ENCODE results near the gene CLEC16A. TPM values are rescaled to one million over a fixed set of nuclear protein-coding genes. Genes with fewer than 3 reads are reported as not detected.

The CLEC16A gene
- total and polyA plus RNA-seq, 2 donors, result 10.9 to 19.9 TPM

DNA sequence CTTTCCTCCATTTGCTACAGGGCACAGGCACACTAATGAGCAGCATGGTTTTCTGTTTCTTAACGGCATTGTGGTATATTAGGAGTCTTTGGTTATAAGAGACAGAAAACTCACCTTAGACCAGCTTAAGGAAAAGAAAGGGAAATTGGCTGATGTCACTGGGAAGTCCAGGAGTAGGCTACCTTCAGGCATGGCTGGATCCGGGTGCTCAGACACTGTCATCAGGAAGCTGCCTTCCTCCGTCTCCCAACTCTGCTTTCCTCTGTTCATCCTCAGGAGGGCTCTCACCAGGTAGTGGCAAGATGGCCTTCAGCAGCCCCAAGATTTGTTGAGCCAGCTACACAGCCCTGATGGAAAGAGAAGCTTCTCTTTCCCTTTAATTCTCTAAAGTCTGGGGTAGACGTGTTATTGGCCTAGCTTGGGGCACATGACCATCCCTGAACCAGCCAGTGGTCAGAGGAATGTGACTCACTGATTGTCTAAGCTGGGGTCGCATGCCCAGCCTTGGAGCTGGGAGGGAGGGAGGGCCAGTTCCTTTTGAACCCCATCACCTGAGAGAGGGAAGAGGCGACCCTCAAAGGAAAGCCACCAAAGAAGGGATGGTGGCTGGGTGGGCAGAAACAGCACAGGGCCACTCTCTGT is 117.4 kb downstream of the CLEC16A start:
- no peaks in the 10 kb centered on the region for H3K36me3 ChIP-seq (ENCODE audit: insufficient read depth)
- no peak overlapping the region for H3K4me3 ChIP-seq (ENCODE audit: low read depth, low read length)
- no peak overlapping the region for H3K27ac ChIP-seq (ENCODE audit: low read depth)
- DNase-seq (ENCODE audit: extremely low spot score), result no peak
- WGBS, result 90% methylated on average over 6 of the region's 6 CpGs
- H3K4me1 ChIP-seq (ENCODE audit: insufficient read depth), result no peaks in the 10 kb centered on the region

DNA sequence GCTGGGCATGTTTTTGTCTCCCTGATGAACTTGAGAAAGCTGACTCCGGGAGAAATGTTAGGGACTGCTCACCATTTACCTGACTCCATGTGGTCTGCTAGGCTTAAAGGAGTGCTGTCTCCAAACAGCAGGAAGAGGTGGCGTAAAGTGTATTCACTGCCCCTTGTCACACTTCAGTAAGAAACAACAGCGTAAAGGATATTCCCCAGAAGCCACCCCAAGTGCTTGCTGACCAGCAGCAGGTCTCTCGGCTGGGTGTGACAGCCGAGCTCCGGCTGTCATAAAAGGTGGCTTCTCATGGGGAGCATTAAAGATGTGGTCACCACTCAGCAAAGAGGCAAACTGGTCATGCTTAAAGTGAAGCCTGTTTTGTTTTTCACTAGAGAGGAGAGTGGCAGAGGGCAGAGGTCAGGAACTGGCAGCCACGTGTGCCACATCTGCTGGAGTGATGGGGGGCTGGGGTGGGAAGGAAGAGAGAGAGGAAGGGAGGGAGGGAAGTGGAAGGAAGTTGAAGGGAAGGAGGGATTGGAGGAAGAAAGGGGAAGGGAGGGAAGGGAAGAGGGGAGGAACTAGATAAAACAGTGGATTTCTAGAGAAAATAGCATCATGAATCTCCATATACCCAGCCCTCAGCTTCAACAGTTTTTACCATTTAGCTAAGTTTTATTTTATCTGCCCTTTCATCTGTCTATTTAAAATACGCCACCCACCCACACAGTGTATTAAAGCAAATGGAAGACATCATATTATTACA is 119.3 kb downstream of the CLEC16A start:
- Histone ChIP-seq H3K36me3 (ENCODE audit: insufficient read depth) (no peaks in the 10 kb centered on the region), H3K27ac (ENCODE audit: low read depth) (no peak overlapping the region), H3K4me1 (ENCODE audit: insufficient read depth) (no peaks in the 10 kb centered on the region), H3K4me3 (ENCODE audit: low read depth, low read length) (no peak overlapping the region)
- DNase-seq (ENCODE audit: extremely low spot score), result no peak
- WGBS, result 88% methylated on average over 8 of the region's 8 CpGs

DNA sequence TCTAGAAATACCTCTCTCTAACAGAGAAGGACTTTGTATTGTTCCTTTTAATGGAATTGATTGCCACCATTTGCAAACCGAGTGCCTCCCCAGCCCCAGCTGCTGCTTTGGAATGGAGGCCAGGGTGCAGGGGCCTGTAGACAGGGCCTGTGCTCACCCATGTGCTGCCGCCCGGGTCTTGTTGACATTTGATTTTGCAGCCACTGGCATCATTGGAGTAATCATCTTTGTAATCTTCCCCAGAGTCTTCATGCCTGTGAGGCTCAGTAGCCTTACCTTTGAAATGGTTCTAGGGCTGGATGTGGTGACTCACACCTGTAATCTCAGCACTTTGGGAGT is 119.8 kb downstream of the CLEC16A start:
- Histone ChIP-seq H3K4me1 (ENCODE audit: insufficient read depth) (no peaks in the 10 kb centered on the region), H3K4me3 (ENCODE audit: low read depth, low read length) (no peak overlapping the region), H3K27ac (ENCODE audit: low read depth) (no peak overlapping the region), H3K36me3 (ENCODE audit: insufficient read depth) (no peaks in the 10 kb centered on the region)
- no peak for DNase-seq (ENCODE audit: extremely low spot score)
- 93% methylated on average over 3 of the region's 3 CpGs for WGBS

DNA sequence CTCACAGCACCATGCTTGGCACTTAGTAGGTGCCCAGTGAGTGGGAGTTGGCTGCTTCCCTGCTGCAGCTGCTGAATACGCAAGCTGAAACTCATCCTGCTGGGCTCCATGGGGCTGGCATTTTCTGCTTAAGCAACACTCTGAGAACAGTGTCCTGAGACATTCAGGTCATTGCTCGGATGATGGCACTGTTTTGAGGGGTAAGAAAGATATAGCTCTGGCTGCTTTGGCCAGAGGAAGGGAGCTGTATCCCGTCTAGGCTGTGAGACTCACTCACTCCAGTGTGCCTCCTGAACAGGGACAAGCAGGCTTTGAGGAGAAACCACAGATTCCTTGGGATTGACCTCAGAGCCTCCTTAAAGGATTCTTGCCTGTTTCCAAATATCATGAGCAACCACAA is 120.5 kb downstream of the CLEC16A start:
- H3K36me3 ChIP-seq (ENCODE audit: insufficient read depth), result no peaks in the 10 kb centered on the region
- no peak for DNase-seq (ENCODE audit: extremely low spot score)
- H3K4me1 ChIP-seq (ENCODE audit: insufficient read depth), result no peaks in the 10 kb centered on the region
- H3K27ac ChIP-seq (ENCODE audit: low read depth), result no peak overlapping the region
- WGBS, result 60% methylated on average over 3 of the region's 3 CpGs
- H3K4me3 ChIP-seq (ENCODE audit: low read depth, low read length), result no peak overlapping the region

DNA sequence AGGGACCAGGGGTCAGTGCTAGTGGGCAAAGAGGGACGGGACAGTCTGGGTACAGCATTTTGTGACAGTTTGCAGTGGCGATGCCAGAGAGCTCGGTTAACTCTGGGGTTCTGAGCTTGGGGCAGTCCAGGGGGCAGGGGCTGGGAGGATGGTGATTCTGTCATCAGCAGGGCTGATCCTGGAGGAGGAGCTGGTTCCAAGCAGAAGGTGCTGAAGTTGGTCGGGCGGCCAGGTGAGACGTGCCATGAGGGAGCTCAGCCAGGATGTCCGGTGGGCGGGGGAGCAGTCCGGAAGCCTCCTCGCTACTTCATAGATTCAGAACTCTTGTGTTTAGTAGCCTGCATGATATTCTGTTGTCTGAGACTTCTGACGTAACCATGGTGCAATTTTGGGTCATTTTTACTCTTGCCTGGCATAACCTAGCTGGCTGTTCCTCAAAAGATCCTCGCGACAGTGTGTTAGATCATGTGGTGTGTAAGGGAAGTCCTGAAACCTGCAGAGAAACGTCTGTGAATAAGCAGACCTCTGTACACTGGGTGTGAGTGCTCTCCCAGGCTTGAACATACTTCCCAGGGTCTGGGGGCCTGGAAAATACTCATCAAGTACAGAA is 122.0 kb downstream of the CLEC16A start:
- no peak overlapping the region for H3K4me3 ChIP-seq (ENCODE audit: low read depth, low read length)
- no peak for DNase-seq (ENCODE audit: extremely low spot score)
- H3K4me1 ChIP-seq (ENCODE audit: insufficient read depth), result no peaks in the 10 kb centered on the region
- 89% methylated on average over 14 of the region's 14 CpGs for WGBS
- no peak overlapping the region for H3K27ac ChIP-seq (ENCODE audit: low read depth)
- H3K36me3 ChIP-seq (ENCODE audit: insufficient read depth), result no peaks in the 10 kb centered on the region

DNA sequence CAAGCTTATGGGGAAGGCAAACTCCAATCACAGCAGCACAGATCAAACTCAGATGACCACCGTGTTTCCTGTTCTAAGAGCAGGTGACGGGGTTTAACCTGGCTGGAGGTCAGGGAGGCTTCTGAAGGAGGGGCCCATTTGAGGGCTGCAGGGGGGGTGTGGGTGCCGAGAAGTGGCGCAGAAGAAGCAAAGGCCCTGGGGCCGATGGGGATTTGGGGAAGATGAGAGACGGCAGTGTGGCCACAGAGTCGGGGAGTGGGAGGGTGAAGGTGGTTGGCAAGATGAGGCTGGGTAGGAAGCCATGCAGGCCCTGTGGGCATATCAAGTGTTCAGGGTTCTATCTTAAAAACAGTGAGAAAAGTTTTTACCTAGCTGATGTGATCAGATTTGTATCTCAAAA is 122.9 kb downstream of the CLEC16A start:
- no peaks in the 10 kb centered on the region for H3K4me1 ChIP-seq (ENCODE audit: insufficient read depth)
- H3K36me3 ChIP-seq (ENCODE audit: insufficient read depth), result no peaks in the 10 kb centered on the region
- no peak for DNase-seq (ENCODE audit: extremely low spot score)
- H3K4me3 ChIP-seq (ENCODE audit: low read depth, low read length), result no peak overlapping the region
- 94% methylated on average over 7 of the region's 7 CpGs for WGBS
- H3K27ac ChIP-seq (ENCODE audit: low read depth), result no peak overlapping the region

DNA sequence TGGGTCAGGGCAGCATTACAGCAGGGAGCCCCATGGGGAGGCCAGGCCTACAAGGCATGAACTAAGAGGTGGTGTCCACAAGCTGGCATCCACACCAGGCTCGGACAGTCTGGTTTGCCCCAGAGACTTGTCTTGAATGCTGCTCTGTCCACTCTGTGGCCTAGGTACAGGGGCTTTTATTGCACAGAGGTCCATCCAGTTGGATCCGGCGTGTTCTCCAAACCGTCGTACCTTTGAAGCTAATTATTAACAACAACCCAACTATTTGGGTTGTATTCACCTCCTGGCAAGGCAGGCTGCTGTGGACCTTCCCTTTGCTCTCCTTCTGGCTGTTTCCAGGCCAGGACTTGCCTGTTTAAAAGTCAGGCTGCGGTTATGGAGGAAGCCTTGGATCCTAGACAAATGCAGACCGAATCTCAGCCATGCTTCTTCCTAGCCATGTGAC is 123.4 kb downstream of the CLEC16A start:
- Histone ChIP-seq H3K4me1 (ENCODE audit: insufficient read depth) (no peaks in the 10 kb centered on the region), H3K36me3 (ENCODE audit: insufficient read depth) (no peaks in the 10 kb centered on the region), H3K4me3 (ENCODE audit: low read depth, low read length) (no peak overlapping the region), H3K27ac (ENCODE audit: low read depth) (no peak overlapping the region)
- 88% methylated on average over 7 of the region's 7 CpGs for WGBS
- DNase-seq (ENCODE audit: extremely low spot score), result no peak

DNA sequence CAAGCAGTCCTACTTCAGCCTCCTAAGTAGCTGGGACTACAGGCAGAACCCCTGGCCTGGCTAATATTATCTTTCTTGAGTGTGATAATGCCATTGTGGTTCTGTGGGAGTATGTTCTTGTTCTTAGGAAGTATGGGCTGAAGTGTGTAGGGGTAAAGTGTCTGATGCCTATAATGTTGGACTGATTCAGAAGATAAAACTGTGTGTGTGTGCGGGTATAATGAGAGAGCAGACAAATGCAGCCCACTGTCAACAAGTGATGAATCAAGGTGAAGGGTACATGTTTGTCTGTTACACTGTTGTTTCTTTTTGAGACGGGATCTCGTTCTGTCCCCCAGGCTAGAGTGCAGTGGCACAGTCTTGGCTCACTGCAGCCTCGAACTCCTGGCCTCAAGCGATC is 127.5 kb downstream of the CLEC16A start:
- Histone ChIP-seq H3K36me3 (ENCODE audit: insufficient read depth) (no peaks in the 10 kb centered on the region), H3K4me3 (ENCODE audit: low read depth, low read length) (no peak overlapping the region), H3K27ac (ENCODE audit: low read depth) (no peak overlapping the region), H3K4me1 (ENCODE audit: insufficient read depth) (no peaks in the 10 kb centered on the region)
- DNase-seq (ENCODE audit: extremely low spot score), result no peak
- 97% methylated on average over 5 of the region's 5 CpGs for WGBS

DNA sequence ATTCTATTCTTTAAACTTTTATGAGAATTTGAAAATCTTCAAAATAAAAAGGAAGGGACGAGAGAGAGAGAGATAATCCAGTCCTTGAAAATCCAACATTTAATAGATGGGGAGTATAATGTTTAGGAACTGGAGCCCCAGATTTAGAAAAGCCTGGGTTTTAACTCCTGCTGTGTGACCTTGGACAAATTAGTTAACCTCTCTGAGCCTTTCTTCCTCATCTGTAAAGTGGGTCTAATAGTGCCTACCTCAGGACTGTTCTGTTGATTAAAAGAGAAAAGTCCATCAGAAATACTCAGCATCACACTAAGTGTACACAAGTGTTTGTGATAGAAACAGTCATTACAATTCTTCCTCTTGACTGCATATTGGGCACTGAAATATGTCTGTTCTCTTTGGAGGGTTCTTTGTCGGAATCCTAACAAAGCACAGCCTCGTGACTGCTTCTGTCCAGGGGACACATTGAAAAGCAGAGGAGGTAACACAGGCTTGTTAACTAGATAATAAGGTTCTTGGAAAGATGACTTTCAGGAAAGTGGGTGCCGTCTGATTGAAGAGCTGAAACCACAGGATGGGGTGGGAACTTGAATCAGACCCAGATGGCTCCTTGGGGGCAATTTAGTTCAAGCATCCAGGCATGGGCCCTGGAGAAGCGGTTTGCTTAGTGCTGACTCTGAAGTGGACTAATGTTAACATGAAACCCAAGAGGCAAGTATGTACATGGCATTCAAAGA is 128.2 kb downstream of the CLEC16A start:
- DNase-seq (ENCODE audit: extremely low spot score), result no peak
- Histone ChIP-seq H3K27ac (ENCODE audit: low read depth) (no peak overlapping the region), H3K4me3 (ENCODE audit: low read depth, low read length) (no peak overlapping the region), H3K36me3 (ENCODE audit: insufficient read depth) (no peaks in the 10 kb centered on the region), H3K4me1 (ENCODE audit: insufficient read depth) (no peaks in the 10 kb centered on the region)
- 89% methylated on average over 5 of the region's 5 CpGs for WGBS

DNA sequence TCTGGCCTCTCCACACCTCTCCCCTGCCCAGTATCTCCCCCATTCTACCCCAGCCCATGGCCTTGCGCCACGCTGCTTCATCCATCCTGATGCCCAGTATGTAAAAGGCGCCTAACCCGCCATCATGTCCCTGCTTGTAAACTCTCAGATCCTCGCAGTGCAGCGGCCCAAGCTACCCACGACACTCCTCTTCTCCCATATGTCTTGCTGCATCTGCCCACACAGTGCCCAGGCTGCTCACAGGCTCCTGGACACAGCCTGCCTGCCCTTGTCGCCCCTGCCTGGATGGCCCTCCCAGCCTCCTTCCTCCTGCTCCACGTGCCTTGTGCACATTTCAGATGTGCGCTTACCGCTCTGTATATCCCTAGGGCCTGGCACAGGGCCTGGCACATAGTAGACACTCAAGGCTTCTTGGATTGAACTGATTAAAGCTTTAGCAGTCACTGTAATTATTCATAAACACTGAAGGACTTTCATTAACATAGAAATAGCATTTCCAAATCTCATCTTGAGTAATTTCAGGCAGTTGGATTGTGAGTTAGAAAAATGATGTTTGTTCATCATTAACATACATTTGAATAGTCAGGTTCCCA is 129.1 kb downstream of the CLEC16A start:
- Histone ChIP-seq H3K4me3 (ENCODE audit: low read depth, low read length) (no peak overlapping the region), H3K4me1 (ENCODE audit: insufficient read depth) (no peaks in the 10 kb centered on the region), H3K36me3 (ENCODE audit: insufficient read depth) (no peaks in the 10 kb centered on the region), H3K27ac (ENCODE audit: low read depth) (no peak overlapping the region)
- WGBS, result 92% methylated on average over 11 of the region's 11 CpGs
- no peak for DNase-seq (ENCODE audit: extremely low spot score)

DNA sequence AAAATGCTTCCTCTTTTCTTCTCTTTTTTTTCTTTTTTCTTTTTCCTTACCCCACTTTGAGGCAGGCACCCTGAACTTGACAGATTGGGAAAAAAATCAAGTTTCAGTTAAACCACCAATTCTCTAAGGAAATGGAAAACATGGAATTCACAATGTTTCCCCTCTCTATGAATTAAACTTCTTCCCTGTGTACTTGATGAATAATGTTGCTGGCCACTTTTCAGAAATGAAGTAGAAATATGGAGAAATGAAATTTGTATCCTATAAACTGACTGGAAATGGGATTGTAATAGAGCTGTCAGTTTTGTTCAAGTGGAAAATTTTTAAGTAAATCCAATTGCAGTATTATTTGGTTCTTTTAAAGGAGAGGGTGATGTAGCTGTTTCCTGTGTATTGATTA is 129.8 kb downstream of the CLEC16A start:
- no peak for DNase-seq (ENCODE audit: extremely low spot score)
- Histone ChIP-seq H3K4me1 (ENCODE audit: insufficient read depth) (no peaks in the 10 kb centered on the region), H3K27ac (ENCODE audit: low read depth) (no peak overlapping the region), H3K4me3 (ENCODE audit: low read depth, low read length) (no peak overlapping the region), H3K36me3 (ENCODE audit: insufficient read depth) (no peaks in the 10 kb centered on the region)

DNA sequence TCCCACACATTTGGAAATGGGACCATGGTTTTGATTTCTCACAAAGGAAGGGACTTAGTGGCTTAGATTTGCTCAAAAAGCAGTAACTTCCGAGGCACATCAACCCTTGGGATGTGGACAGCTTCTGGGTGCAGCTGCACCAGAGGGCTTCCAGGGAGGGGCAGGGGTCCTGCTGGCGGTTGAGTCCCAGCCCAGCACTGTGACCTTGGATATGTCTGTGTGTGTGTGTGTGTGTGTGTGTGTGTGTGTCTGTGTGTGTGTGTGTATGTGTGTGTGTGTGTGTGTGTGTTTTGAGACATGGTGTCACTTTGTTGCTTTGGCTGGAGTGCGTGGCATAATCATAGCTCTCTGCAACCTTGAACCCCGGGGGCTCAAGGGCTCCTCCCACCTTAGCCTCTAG is 130.8 kb downstream of the CLEC16A start:
- Histone ChIP-seq H3K4me1 (ENCODE audit: insufficient read depth) (no peaks in the 10 kb centered on the region), H3K4me3 (ENCODE audit: low read depth, low read length) (no peak overlapping the region), H3K36me3 (ENCODE audit: insufficient read depth) (no peaks in the 10 kb centered on the region), H3K27ac (ENCODE audit: low read depth) (no peak overlapping the region)
- WGBS, result 97% methylated on average over 4 of the region's 4 CpGs
- DNase-seq (ENCODE audit: extremely low spot score), result no peak

DNA sequence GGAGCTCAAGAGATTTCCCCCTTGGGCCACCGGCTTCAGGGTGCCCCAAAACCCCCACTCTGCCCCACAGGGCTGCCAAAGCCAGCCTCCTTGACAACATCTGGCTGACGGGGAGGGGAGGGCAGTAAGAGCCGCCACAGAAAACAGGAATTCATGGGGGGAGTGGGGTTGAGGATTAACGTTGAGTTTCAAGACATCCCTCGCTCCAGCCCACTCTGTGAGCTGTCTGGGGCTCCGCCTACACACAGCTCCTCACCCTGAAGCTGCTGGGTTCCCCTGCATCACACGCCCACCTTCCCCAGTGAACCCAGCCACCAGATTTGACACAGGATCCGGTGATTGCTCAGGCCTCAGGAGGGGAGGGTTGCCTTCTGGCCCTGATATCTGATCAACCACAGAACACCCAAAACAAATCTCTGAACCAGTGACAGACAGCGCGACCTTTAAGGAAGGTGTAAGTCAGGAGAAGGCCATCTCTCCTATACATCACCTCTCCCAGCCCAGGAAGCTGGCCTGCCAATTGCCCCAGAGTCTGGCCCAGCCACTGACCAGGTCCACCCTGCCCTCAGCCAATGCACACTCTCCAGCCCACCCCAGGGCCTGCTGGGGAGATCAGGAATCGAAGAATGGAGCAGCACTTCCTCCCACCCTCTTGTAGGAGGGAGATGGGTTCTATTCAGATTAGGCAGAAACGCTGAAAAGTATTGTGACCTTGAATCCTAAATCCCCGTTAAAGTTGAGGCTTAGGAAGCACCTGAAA is 132.1 kb downstream of the CLEC16A start:
- DNase-seq (ENCODE audit: extremely low spot score), result no peak
- WGBS, result 69% methylated on average over 13 of the region's 13 CpGs
- H3K36me3 ChIP-seq (ENCODE audit: insufficient read depth), result no peaks in the 10 kb centered on the region
- no peak overlapping the region for H3K4me3 ChIP-seq (ENCODE audit: low read depth, low read length)
- H3K4me1 ChIP-seq (ENCODE audit: insufficient read depth), result no peaks in the 10 kb centered on the region
- no peak overlapping the region for H3K27ac ChIP-seq (ENCODE audit: low read depth)
